NOMO-1 treated with DMSO at 0.1 percent for 48 hours (cell line): ENCODE data around the gene DPM3.
"Not testable (repeated sequence)": the region's sequence is repeated elsewhere in the genome, so short reads cannot be mapped to it uniquely, and the experiment has no call there.

Source experiments
- DNase-seq: peaks from one replicate; lab custom pipeline; 2025; ENCODE audit not compliant: unreplicated experiment; lab: John Stamatoyannopoulos, UW

DPM3 gene, protein sequence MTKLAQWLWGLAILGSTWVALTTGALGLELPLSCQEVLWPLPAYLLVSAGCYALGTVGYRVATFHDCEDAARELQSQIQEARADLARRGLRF

GRCh38 chr1:155139895-155140629 is at the start of gene DPM3:
Gene DPM3 (minus strand): TSS chr1:155140531. CDS start chr1:155140240, 291 bp downstream.
- peak; percentile 77 for DNase-seq

- DNase-seq, result not testable (repeated sequence)
These were observed 49.6 kb upstream of the DPM3 start for GRCh38 chr1:155189926-155190325.

- no peak for DNase-seq
These were observed 47.9 kb upstream of the DPM3 start for GRCh38 chr1:155188268-155188667.

GRCh38 chr1:155187456-155187891 is 47.1 kb upstream of the DPM3 start:
- no peak for DNase-seq

GRCh38 chr1:155186794-155187455 is 46.6 kb upstream of the DPM3 start:
- no peak for DNase-seq

DNA sequence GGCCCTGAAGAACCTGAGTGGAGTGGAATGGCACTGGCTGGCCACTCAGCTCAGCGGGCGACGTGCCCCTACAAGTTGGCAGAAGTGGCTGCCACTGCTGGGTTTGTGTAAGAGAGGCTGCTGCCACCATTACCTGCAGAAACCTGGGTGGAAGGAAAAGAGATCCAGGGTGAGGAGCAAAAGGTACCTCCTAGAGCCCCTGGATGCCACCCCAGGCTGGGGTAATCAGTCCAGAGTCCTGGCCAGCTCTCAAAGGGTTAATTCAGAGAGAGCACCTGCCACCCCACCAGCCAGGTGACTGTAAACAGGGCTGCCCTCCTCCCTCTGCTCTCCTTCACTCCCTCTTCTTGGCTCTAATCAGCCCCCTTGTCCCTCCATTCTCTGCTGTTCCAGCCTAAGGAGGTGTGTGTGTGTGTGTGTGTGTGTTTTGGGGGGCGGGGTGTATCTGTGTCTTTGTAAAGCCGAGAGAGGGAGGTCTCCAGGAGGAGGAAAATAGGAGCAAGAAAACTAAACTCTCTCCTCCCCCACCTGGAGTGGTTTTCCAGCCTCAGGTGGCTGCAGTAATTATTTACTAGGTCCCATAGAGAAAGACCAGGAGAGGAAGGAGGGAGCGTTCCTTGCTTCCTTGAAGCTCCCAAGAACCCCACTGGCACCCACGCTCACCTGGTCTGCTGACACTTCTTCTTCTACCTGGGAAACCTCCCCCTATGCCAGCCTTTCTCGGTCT is 45.9 kb upstream of the DPM3 start:
- no peak for DNase-seq

GRCh38 chr1:155185783-155186066 is 45.4 kb upstream of the DPM3 start:
- DNase-seq, result no peak

GRCh38 chr1:155184835-155185782 is 44.8 kb upstream of the DPM3 start:
- peak; percentile 91 for DNase-seq

GRCh38 chr1:155184351-155184811 is 44.0 kb upstream of the DPM3 start:
- DNase-seq, result no peak

DNA sequence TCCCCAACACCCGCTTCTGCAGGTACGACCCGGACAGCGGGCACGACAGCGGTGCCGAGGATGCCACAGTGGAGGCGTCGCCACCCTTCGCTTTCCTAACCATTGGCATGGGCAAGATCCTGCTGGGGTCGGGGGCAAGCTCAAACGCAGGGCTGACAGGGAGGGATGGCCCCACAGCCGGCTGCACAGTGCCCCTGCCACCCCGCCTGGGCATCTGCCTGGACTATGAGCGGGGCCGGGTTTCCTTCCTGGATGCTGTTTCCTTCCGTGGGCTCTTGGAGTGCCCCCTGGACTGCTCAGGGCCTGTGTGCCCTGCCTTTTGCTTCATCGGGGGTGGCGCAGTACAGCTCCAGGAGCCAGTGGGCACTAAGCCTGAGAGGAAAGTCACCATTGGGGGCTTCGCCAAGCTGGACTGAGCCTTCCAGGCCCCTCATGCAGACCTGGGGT is 43.5 kb upstream of the DPM3 start:
- DNase-seq, result no peak

- DNase-seq, result no peak
These were observed 41.8 kb upstream of the DPM3 start for GRCh38 chr1:155182052-155182550.

GRCh38 chr1:155181371-155182051 is 41.2 kb upstream of the DPM3 start:
- no peak for DNase-seq

- no peak for DNase-seq
These were observed 39.0 kb upstream of the DPM3 start for GRCh38 chr1:155179112-155180031.

- peak; percentile 43 for DNase-seq
These were observed 38.2 kb upstream of the DPM3 start for GRCh38 chr1:155178441-155179111.

DNA sequence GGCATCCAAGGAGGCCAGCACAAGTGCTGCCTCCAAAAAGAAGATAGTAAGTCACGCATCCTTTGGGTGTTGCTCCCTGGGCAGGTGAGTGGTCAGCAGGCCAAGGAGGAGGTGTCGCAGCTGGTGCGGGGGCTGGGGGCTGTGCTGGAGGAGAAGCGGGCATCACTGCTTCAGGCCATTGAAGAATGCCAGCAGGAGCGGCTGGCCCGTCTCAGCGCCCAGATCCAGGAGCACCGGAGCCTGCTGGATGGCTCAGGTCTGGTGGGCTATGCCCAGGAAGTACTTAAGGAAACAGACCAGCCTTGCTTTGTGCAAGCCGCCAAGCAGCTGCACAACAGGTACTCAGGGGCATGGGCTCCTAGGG is 37.6 kb upstream of the DPM3 start:
- DNase-seq, result no peak

DNA sequence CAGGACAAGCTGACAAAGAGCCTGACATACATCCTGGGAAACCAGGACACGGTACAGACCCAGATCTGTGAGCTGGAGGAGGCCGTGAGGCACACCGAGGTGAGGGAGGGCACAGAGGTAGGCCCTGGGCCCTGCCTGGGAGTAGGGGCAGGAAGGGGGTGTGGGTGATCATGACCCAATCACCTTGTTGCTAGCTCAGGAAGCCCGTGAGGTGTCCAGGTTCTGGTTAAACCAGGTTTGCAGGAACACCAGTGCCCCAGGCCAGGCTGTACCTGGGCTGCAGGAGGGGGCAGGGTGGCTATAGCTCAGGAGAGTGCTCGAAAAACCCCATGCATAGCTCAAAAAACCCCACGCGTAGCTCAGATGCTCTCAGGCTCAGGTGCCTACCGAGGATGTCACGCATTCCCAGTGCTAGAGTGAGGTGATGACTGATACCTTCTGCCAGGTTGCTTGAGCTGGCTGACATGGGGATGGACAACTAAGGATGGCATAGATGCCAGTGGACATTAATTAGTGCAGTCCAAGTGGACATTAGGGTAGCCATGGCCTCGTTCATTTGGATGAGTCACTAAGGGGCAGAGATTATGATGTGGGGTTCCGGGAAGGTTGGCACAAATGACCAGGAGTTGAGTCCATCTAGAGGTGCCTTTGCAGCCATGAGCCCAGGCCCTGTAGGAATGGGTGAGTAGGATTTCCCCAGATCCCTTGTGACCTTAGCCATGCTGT is 37.0 kb upstream of the DPM3 start:
- DNase-seq, result no peak

DNA sequence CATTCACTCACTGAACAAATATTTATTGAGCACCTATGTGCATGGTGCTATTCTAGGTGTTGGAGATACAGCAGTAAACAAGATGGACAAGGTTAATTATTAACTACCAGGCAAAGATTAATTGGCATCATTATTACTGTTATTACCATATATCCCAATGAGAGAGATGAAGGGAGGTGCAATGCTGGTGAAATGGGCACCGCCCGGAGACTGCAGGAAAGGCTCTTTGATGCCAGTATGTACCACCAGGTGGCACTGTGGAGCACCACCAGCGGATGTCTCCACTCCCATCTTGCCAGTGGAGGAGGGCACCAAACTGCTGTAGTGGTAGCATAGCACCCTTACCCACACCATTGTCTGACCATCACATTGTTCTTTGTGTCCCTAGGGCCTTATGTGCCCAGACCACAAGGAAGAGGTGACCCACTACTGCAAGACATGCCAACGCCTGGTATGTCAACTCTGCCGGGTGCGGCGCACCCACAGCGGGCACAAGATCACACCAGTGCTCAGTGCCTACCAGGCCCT is 36.3 kb upstream of the DPM3 start:
- peak; percentile 65 for DNase-seq
